ENCODE measurements around the gene ONECUT3. TPM values are rescaled to one million over a fixed set of nuclear protein-coding genes. Genes with fewer than 3 reads are reported as not detected.

The ONECUT3 gene
- polyA plus RNA-seq, 1 donor from 2014 or later, result not detected

- Mint-ChIP-seq H3K4me3 (peak overlapping the region in 3 of 4 donors; percentile 58 to 91 (median 67)), H3K36me3 (no peaks in the 10 kb centered on the region), H3K9me3 (no peaks in the 10 kb centered on the region), H3K4me1 (peaks cover 0 to 12% (median 4%) of the 10 kb centered on the region in 3 donors), H3K27me3 (peaks cover 24% of the 10 kb centered on the region), H3K27ac (peak overlapping the region in 2 of 3 donors; percentile 62 to 89)
These were observed 5.8 kb upstream of the ONECUT3 start for GRCh38 chr19:1747285-1748114.

- Mint-ChIP-seq H3K27me3 (peaks cover 24% of the 10 kb centered on the region), H3K27ac (peak overlapping the region in 2 of 3 donors; percentile 62 to 89), H3K4me1 (peaks cover 0 to 12% (median 4%) of the 10 kb centered on the region in 3 donors), H3K9me3 (no peaks in the 10 kb centered on the region), H3K4me3 (peak overlapping the region in 3 of 4 donors; percentile 58 to 91 (median 82)), H3K36me3 (no peaks in the 10 kb centered on the region)
These were observed 5.0 kb upstream of the ONECUT3 start for GRCh38 chr19:1748115-1748872.

- Mint-ChIP-seq H3K27me3 (peaks cover 24% of the 10 kb centered on the region), H3K9me3 (no peaks in the 10 kb centered on the region), H3K27ac (peak overlapping the region in 1 of 3 donors; percentile 7), H3K36me3 (no peaks in the 10 kb centered on the region), H3K4me3 (peak overlapping the region in 1 of 4 donors; percentile 8), H3K4me1 (peaks cover 0 to 12% (median 4%) of the 10 kb centered on the region in 3 donors)
These were observed 4.4 kb upstream of the ONECUT3 start for GRCh38 chr19:1748873-1749341.

- peaks cover 0 to 12% (median 6%) of the 10 kb centered on the region in 3 donors for H3K4me1 Mint-ChIP-seq
- H3K27ac Mint-ChIP-seq, result peak overlapping the region in 2 of 3 donors; percentile 71 to 96
- no peaks in the 10 kb centered on the region for H3K36me3 Mint-ChIP-seq
- H3K4me3 Mint-ChIP-seq, result peak overlapping the region; percentile 8 to 69 (median 63)
- no peaks in the 10 kb centered on the region for H3K9me3 Mint-ChIP-seq
- H3K27me3 Mint-ChIP-seq, result peaks cover 26% of the 10 kb centered on the region
These were observed 3.6 kb upstream of the ONECUT3 start for GRCh38 chr19:1749373-1750342.

GRCh38 chr19:1750343-1751021, 2.8 kb upstream of the ONECUT3 start:
- Mint-ChIP-seq H3K27ac (peak overlapping the region; percentile 39 to 96 (median 71)), H3K4me1 (peaks cover 0 to 13% (median 6%) of the 10 kb centered on the region in 3 donors), H3K4me3 (peak overlapping the region in 3 of 4 donors; percentile 12 to 80 (median 63)), H3K27me3 (peaks cover 26% of the 10 kb centered on the region), H3K9me3 (no peaks in the 10 kb centered on the region), H3K36me3 (no peaks in the 10 kb centered on the region)

GRCh38 chr19:1751367-1752008, 1.8 kb upstream of the ONECUT3 start:
- peak overlapping the region in 2 of 4 donors; percentile 57 to 80 for H3K4me3 Mint-ChIP-seq
- peak overlapping the region; percentile 69 to 96 (median 71) for H3K27ac Mint-ChIP-seq
- no peaks in the 10 kb centered on the region for H3K9me3 Mint-ChIP-seq
- H3K36me3 Mint-ChIP-seq, result no peaks in the 10 kb centered on the region
- peaks cover 0 to 14% (median 7%) of the 10 kb centered on the region in 3 donors for H3K4me1 Mint-ChIP-seq
- peaks cover 32% of the 10 kb centered on the region for H3K27me3 Mint-ChIP-seq

GRCh38 chr19:1752009-1752756, 1.1 kb upstream of the ONECUT3 start:
- H3K36me3 Mint-ChIP-seq, result no peaks in the 10 kb centered on the region
- peak overlapping the region in 3 of 4 donors; percentile 57 to 85 (median 80) for H3K4me3 Mint-ChIP-seq
- H3K27ac Mint-ChIP-seq, result peak overlapping the region; percentile 46 to 96 (median 69)
- no peaks in the 10 kb centered on the region for H3K9me3 Mint-ChIP-seq
- peaks cover 39% of the 10 kb centered on the region for H3K27me3 Mint-ChIP-seq
- H3K4me1 Mint-ChIP-seq, result peaks cover 0 to 15% (median 10%) of the 10 kb centered on the region in 3 donors

- Mint-ChIP-seq H3K27ac (peak overlapping the region in 2 of 3 donors; percentile 86 to 94), H3K9me3 (no peaks in the 10 kb centered on the region), H3K27me3 (peaks cover 38% of the 10 kb centered on the region), H3K4me1 (peaks cover 0 to 12% (median 10%) of the 10 kb centered on the region in 3 donors), H3K36me3 (no peaks in the 10 kb centered on the region), H3K4me3 (no peak overlapping the region)
These were observed 821 bp downstream of the ONECUT3 start for GRCh38 chr19:1754018-1754635.

- Mint-ChIP-seq H3K36me3 (no peaks in the 10 kb centered on the region), H3K4me1 (peaks cover 0 to 11% (median 10%) of the 10 kb centered on the region in 3 donors), H3K4me3 (peak overlapping the region in 2 of 4 donors; percentile 62 to 65), H3K27me3 (peaks cover 40% of the 10 kb centered on the region), H3K27ac (peak overlapping the region; percentile 80 to 98 (median 94)), H3K9me3 (no peaks in the 10 kb centered on the region)
These were observed 1.5 kb downstream of the ONECUT3 start for GRCh38 chr19:1754636-1755466.

- Mint-ChIP-seq H3K9me3 (no peaks in the 10 kb centered on the region), H3K27ac (peak overlapping the region; percentile 86 to 98 (median 94)), H3K4me1 (peaks cover 0 to 8% (median 7%) of the 10 kb centered on the region in 3 donors), H3K36me3 (no peaks in the 10 kb centered on the region), H3K4me3 (peak overlapping the region; percentile 41 to 75 (median 68)), H3K27me3 (peaks cover 37% of the 10 kb centered on the region)
These were observed 2.3 kb downstream of the ONECUT3 start for GRCh38 chr19:1755467-1756171.

GRCh38 chr19:1756264-1756663, 3.0 kb downstream of the ONECUT3 start:
- H3K4me1 Mint-ChIP-seq, result peaks cover 0 to 9% (median 7%) of the 10 kb centered on the region in 3 donors
- peak overlapping the region; percentile 33 to 75 (median 50) for H3K4me3 Mint-ChIP-seq
- no peaks in the 10 kb centered on the region for H3K36me3 Mint-ChIP-seq
- no peaks in the 10 kb centered on the region for H3K9me3 Mint-ChIP-seq
- peak overlapping the region; percentile 78 to 98 (median 94) for H3K27ac Mint-ChIP-seq
- peaks cover 40% of the 10 kb centered on the region for H3K27me3 Mint-ChIP-seq

Measured in IgD-negative memory B cell (primary cell).